Measurements from ENCODE around the gene CCNY.
"Not testable (repeated sequence)": the region's sequence is repeated elsewhere in the genome, so short reads cannot be mapped to it uniquely, and the experiment has no call there.

The CCNY gene

GRCh38 chr10:35417795-35418194 lies 81.5 kb downstream of the CCNY start:
- no peaks in the 10 kb centered on the region for H3K9me3 ChIP-seq (ENCODE audit: severe bottlenecking)
- no peak overlapping the region for H3K4me3 ChIP-seq (ENCODE audit: severe bottlenecking)
- no peak for TF ChIP-seq CTCF (IDR thresholded peaks at IDR 0.05; ENCODE audit: poor library complexity, severe bottlenecking)
- H3K36me3 ChIP-seq (ENCODE audit: low read depth) = no peaks in the 10 kb centered on the region
- ATAC-seq (ENCODE audit: low read depth) (no peak), DNase-seq (ENCODE audit: low spot score) (no peak)
- H3K27me3 ChIP-seq (ENCODE audit: insufficient read depth, poor library complexity, severe bottlenecking) = no peaks in the 10 kb centered on the region
- peaks cover 43% of the 10 kb centered on the region for H3K4me1 ChIP-seq (ENCODE audit: insufficient read depth, poor library complexity, severe bottlenecking)
- peak overlapping the region; percentile 3 for H3K27ac ChIP-seq (ENCODE audit: poor library complexity, severe bottlenecking)

DNA sequence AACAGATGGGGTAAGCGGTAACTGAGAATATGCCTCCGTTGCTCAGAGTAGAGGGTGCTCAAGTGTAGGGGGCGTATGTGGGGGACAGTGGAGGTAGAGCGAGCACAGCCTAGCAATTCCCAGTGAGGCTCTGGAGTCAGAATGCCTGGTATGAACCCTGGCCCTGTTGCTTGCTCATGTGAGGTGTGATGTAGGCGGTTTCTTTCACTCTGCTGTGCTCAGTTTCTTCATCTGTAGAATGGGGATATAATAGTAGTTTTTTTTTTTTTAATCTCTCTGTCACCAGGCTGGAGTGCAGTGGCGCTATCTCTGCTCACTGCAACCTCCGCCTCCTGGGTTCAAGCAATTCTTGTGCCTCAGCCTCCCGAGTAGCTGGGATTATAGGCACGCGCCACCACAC lies 82.3 kb downstream of the CCNY start:
- not testable (repeated sequence) for H3K36me3 ChIP-seq (ENCODE audit: low read depth); H3K27me3 ChIP-seq (ENCODE audit: insufficient read depth, poor library complexity, severe bottlenecking); H3K4me3 ChIP-seq (ENCODE audit: severe bottlenecking); DNase-seq (ENCODE audit: low spot score); H3K9me3 ChIP-seq (ENCODE audit: severe bottlenecking); ATAC-seq (ENCODE audit: low read depth); H3K27ac ChIP-seq (ENCODE audit: poor library complexity, severe bottlenecking)
- H3K4me1 ChIP-seq (ENCODE audit: insufficient read depth, poor library complexity, severe bottlenecking) = peaks cover 38% of the 10 kb centered on the region

- peak; percentile 51 for ATAC-seq (ENCODE audit: low read depth)
- no peak for TF ChIP-seq CTCF (IDR thresholded peaks at IDR 0.05; ENCODE audit: poor library complexity, severe bottlenecking)
- peaks cover 44% of the 10 kb centered on the region for H3K4me1 ChIP-seq (ENCODE audit: insufficient read depth, poor library complexity, severe bottlenecking)
Measured at GRCh38 chr10:35420044-35420443, 83.7 kb downstream of the CCNY start.

DNA sequence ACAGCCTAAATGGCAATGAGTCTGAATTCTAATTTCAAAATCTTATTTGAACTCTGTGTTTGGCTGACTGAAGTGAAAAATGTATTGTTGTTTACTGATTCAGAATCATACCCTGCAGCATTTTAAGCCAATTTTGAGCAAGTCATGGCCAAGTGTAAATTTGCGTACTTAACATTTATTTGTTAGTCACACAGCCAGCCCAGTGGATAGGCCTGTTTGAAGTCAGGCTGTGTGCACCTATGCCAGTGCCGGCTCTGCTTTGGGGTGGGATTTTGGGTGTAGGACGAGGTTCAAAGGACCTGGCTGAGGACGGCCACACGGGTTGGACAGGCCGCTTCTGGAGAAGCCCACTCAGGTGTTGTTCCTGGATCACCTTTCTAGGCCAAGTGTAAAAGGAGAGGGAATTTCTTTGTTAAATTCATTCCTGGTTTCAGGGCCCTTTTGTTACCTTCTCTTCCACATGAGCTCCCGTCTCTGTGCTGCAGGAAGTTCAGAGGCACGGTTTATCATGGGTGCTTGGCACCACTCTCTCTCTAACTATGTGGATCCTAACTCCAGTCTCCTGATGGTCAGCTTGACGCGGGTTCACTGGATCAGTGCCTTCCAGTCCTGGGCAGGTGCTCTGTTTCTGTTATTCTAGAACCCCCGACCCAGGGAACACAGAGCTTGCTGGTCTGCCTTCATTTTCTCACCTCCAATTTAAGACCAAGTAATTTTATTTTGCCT lies 84.7 kb downstream of the CCNY start:
- Histone ChIP-seq H3K9me3 (ENCODE audit: severe bottlenecking) (no peaks in the 10 kb centered on the region), H3K27ac (ENCODE audit: poor library complexity, severe bottlenecking) (peak overlapping the region; percentile 85), H3K36me3 (ENCODE audit: low read depth) (peaks cover 5% of the 10 kb centered on the region; the same call in 1 of the 2 replicates), H3K4me3 (ENCODE audit: severe bottlenecking) (no peak overlapping the region), H3K4me1 (ENCODE audit: insufficient read depth, poor library complexity, severe bottlenecking) (peaks cover 51% of the 10 kb centered on the region), H3K27me3 (ENCODE audit: insufficient read depth, poor library complexity, severe bottlenecking) (no peaks in the 10 kb centered on the region)
- no peak for DNase-seq (ENCODE audit: low spot score)
- no peak for TF ChIP-seq CTCF (IDR thresholded peaks at IDR 0.05; ENCODE audit: poor library complexity, severe bottlenecking)
- no peak for ATAC-seq (ENCODE audit: low read depth)

More at GRCh38 chr10:35420044-35420443, 83.7 kb downstream of the CCNY start:
- DNase-seq (ENCODE audit: low spot score) = no peak
- Histone ChIP-seq H3K27me3 (ENCODE audit: insufficient read depth, poor library complexity, severe bottlenecking) (no peaks in the 10 kb centered on the region), H3K36me3 (ENCODE audit: low read depth) (peaks cover 2% of the 10 kb centered on the region; the same call in 1 of the 2 replicates), H3K27ac (ENCODE audit: poor library complexity, severe bottlenecking) (peak overlapping the region; percentile 85), H3K9me3 (ENCODE audit: severe bottlenecking) (no peaks in the 10 kb centered on the region), H3K4me3 (ENCODE audit: severe bottlenecking) (no peak overlapping the region)

- no peak overlapping the region for H3K4me3 ChIP-seq (ENCODE audit: severe bottlenecking)
- DNase-seq (ENCODE audit: low spot score) (no peak), ATAC-seq (ENCODE audit: low read depth) (peak; percentile 94)
- no peaks in the 10 kb centered on the region for H3K9me3 ChIP-seq (ENCODE audit: severe bottlenecking)
- H3K4me1 ChIP-seq (ENCODE audit: insufficient read depth, poor library complexity, severe bottlenecking) = peaks cover 51% of the 10 kb centered on the region
- no peak for TF ChIP-seq CTCF (IDR thresholded peaks at IDR 0.05; ENCODE audit: poor library complexity, severe bottlenecking)
- peaks cover 5% of the 10 kb centered on the region; the same call in 1 of the 2 replicates for H3K36me3 ChIP-seq (ENCODE audit: low read depth)
- H3K27ac ChIP-seq (ENCODE audit: poor library complexity, severe bottlenecking) = peak overlapping the region; percentile 85
- no peaks in the 10 kb centered on the region for H3K27me3 ChIP-seq (ENCODE audit: insufficient read depth, poor library complexity, severe bottlenecking)
Measured at GRCh38 chr10:35421553-35422178, 85.4 kb downstream of the CCNY start.

Measured in RWPE2 (cell line).